Measurements from ENCODE around the gene SERGEF.

DNA sequence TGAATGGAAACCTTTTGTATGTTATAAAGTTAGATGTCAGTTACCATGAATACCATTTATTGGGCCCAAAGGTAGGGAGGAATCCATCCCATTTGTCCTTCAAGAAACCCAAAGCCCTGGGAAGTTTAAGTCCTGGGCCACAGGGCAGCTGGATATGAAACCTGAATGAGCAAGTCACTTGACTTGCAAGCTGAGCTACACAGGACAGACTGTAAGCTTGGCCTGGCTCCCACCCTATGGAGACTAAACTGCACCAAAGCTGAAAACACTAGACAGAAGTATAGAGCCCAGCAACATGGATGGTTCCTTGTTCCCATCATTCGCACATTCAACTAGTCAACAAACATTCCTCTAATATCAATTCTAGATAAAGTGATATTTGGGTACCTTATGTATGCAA lies 207.0 kb downstream of the SERGEF start:
- TF ChIP-seq, protein P1, sequence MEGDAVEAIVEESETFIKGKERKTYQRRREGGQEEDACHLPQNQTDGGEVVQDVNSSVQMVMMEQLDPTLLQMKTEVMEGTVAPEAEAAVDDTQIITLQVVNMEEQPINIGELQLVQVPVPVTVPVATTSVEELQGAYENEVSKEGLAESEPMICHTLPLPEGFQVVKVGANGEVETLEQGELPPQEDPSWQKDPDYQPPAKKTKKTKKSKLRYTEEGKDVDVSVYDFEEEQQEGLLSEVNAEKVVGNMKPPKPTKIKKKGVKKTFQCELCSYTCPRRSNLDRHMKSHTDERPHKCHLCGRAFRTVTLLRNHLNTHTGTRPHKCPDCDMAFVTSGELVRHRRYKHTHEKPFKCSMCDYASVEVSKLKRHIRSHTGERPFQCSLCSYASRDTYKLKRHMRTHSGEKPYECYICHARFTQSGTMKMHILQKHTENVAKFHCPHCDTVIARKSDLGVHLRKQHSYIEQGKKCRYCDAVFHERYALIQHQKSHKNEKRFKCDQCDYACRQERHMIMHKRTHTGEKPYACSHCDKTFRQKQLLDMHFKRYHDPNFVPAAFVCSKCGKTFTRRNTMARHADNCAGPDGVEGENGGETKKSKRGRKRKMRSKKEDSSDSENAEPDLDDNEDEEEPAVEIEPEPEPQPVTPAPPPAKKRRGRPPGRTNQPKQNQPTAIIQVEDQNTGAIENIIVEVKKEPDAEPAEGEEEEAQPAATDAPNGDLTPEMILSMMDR (IDR thresholded peaks at IDR 0.05 in 2 of 3, conservative IDR thresholded peaks at IDR 0.05 in 1 of 3; ENCODE audit: control insufficient read depth in 2 of 3, extremely low read depth in 1 of 3, insufficient read depth in 1 of 3, low read depth in 3 of 3, low read length in 3 of 3): no peak
- no peak for TF ChIP-seq KDM1A (IDR thresholded peaks at IDR 0.05; ENCODE audit: borderline replicate concordance)
- TF ChIP-seq, protein P2, sequence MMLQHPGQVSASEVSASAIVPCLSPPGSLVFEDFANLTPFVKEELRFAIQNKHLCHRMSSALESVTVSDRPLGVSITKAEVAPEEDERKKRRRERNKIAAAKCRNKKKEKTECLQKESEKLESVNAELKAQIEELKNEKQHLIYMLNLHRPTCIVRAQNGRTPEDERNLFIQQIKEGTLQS (IDR thresholded peaks at IDR 0.05; ENCODE audit: borderline replicate concordance, extremely low read depth, low read depth, low read length): no peak
- TF ChIP-seq, protein P3, sequence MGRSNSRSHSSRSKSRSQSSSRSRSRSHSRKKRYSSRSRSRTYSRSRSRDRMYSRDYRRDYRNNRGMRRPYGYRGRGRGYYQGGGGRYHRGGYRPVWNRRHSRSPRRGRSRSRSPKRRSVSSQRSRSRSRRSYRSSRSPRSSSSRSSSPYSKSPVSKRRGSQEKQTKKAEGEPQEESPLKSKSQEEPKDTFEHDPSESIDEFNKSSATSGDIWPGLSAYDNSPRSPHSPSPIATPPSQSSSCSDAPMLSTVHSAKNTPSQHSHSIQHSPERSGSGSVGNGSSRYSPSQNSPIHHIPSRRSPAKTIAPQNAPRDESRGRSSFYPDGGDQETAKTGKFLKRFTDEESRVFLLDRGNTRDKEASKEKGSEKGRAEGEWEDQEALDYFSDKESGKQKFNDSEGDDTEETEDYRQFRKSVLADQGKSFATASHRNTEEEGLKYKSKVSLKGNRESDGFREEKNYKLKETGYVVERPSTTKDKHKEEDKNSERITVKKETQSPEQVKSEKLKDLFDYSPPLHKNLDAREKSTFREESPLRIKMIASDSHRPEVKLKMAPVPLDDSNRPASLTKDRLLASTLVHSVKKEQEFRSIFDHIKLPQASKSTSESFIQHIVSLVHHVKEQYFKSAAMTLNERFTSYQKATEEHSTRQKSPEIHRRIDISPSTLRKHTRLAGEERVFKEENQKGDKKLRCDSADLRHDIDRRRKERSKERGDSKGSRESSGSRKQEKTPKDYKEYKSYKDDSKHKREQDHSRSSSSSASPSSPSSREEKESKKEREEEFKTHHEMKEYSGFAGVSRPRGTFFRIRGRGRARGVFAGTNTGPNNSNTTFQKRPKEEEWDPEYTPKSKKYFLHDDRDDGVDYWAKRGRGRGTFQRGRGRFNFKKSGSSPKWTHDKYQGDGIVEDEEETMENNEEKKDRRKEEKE (IDR thresholded peaks at IDR 0.05): no peak
- TF ChIP-seq EZH2 (IDR thresholded peaks at IDR 0.05; ENCODE audit: borderline replicate concordance, control insufficient read depth, low read depth, low read length): no peak
- TF ChIP-seq MXI1 (IDR thresholded peaks at IDR 0.05; ENCODE audit: low read depth, low read length): no peak
- TF ChIP-seq SMC3 (IDR thresholded peaks at IDR 0.05; ENCODE audit: borderline replicate concordance, low read length): no peak
- no peak for TF ChIP-seq ZSCAN29 (IDR thresholded peaks at IDR 0.05)
- TF ChIP-seq ZNF274 (IDR thresholded peaks at IDR 0.05; ENCODE audit: insufficient read depth, insufficient read length): no peak
